NCI-H1436 (cell line): ENCODE measurements around the gene GART.

ENCODE experiments used
- DNase-seq: peaks from one replicate; lab custom pipeline; 2025; lab: John Stamatoyannopoulos, UW

Gene GART

GRCh38 chr21:33461538-33462250 lies 80.2 kb downstream of the GART start:
- DNase-seq: no peak

GRCh38 chr21:33458861-33459260 lies 83.1 kb downstream of the GART start:
- no peak for DNase-seq

DNA sequence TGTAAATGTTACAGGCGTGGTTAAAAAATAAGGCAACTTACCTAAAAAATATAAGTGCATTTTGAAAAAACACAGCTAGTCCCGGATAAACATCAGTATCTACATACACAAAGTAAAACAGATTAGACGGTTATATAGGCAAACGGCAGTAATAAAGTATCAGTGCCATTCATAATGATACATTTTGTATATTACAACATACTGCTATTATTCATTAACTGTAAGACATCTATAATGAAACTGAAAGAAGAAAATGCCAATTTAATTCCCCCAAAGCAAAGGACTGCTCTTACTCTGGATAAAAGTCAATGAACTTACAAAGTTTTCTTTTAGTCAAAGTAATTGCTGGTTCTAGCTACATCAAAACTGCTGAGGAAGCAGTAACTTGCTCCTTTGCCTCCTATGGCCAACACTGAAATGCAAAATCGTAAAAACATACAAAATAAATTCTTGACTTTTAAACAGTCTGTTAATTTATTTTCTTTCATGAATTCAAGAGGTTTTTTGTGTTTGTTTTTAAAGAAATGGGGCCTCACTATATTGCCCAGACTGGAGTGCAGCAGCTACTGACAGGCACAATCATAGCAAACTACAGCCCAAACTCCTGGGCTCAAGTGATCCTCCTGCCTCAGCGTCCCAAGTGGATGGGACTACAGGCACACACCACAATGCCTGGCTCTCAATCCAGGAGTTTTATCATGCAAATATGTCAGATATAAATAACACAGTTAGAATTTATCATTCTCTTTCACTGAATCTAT lies 86.1 kb downstream of the GART start:
- no peak for DNase-seq
